ENCODE results near the gene STRIP1. TPM values are rescaled to one million over a fixed set of nuclear protein-coding genes. Genes with fewer than 3 reads are reported as not detected.

STRIP1 gene
- total RNA-seq, 4 donors from 2014 or later: 21.7 to 50.3 (median 33.0) TPM

GRCh38 chr1:110059133-110059863 is 24.9 kb downstream of the STRIP1 start:
- no peak for TF ChIP-seq CTCF (IDR thresholded peaks at IDR 0.05; ENCODE audit: low read depth)

GRCh38 chr1:110060034-110060661 is 25.7 kb downstream of the STRIP1 start:
- no peak for TF ChIP-seq CTCF (IDR thresholded peaks at IDR 0.05; ENCODE audit: low read depth)

- TF ChIP-seq CTCF (IDR thresholded peaks at IDR 0.05; ENCODE audit: low read depth): no peak
These were observed 26.2 kb downstream of the STRIP1 start for GRCh38 chr1:110060662-110061060.

- TF ChIP-seq CTCF (IDR thresholded peaks at IDR 0.05; ENCODE audit: low read depth): no peak
These were observed 26.9 kb downstream of the STRIP1 start for GRCh38 chr1:110061341-110061740.

- no peak for TF ChIP-seq CTCF (IDR thresholded peaks at IDR 0.05; ENCODE audit: low read depth)
These were observed 28.2 kb downstream of the STRIP1 start for GRCh38 chr1:110062612-110063011.

DNA sequence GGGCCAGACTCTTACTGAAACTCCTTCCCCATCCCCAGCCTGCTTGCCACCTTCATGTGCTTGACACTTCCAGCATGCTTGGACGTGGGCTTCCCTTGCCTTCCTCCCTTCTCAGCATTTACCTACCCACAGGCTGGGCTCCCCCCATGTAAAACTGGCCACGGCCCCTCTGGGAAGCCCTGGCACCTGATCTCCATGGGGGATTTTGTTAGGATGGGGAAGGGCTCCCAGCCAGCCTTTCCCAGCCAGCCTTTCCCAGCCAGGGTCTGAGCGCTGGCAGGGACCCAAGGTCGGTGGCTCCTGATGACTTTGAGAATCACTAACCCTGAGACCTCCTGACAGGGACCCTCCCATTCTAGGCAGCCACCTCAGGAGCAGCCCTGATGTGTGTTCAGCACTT is 29.4 kb downstream of the STRIP1 start:
- no peak for TF ChIP-seq CTCF (IDR thresholded peaks at IDR 0.05; ENCODE audit: low read depth)

- TF ChIP-seq CTCF (IDR thresholded peaks at IDR 0.05; ENCODE audit: low read depth): no peak
These were observed 30.3 kb downstream of the STRIP1 start for GRCh38 chr1:110064576-110065337.

All from subcutaneous adipose tissue (tissue), 4 donors.